ENCODE measurements around the gene SOX5. TPM values are rescaled to one million over a fixed set of nuclear protein-coding genes. Genes with fewer than 3 reads are reported as not detected.

SOX5 gene
- total and polyA plus RNA-seq, 2 donors, result 6.6 to 61.4 TPM

DNA sequence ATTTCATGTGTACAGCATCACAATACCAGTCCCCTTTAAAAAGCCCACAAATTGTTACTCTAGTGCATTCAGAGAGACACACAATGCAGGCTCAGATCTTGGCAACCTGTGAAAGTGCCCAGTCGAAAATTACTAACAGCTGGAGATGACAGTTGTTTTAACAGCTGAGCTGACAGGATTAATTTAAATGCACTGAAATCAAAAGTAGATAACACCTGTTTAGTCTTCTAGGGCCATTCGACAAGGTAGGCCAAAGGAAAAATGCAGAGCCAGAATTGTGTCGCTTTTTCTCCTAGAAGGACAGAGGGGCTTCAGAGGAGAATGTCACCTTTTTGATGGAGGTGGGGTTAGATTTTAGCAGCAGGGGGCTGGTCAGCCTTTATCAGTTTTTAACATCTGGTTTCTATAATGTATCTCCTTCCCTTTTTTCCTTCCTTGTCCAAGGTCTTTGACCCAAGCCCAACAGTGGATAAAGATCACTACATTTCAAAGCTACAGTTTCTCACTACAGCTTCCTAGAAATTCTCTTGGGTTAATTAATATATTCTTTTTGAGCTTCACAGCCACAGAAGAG, 139.1 kb downstream of the SOX5 start:
- H3K4me3 ChIP-seq (ENCODE audit: low read depth, low read length), result no peak overlapping the region
- DNase-seq (ENCODE audit: extremely low spot score), result no peak
- H3K4me1 ChIP-seq (ENCODE audit: insufficient read depth), result no peaks in the 10 kb centered on the region
- H3K36me3 ChIP-seq (ENCODE audit: insufficient read depth), result no peaks in the 10 kb centered on the region
- H3K27ac ChIP-seq (ENCODE audit: low read depth), result no peak overlapping the region
- WGBS, result 59% methylated on average over 3 of the region's 3 CpGs

GRCh38 chr12:23803540-23803939, 145.9 kb downstream of the SOX5 start:
- H3K36me3 ChIP-seq (ENCODE audit: insufficient read depth), result no peaks in the 10 kb centered on the region
- no peaks in the 10 kb centered on the region for H3K4me1 ChIP-seq (ENCODE audit: insufficient read depth)
- DNase-seq (ENCODE audit: extremely low spot score), result no peak
- no peak overlapping the region for H3K27ac ChIP-seq (ENCODE audit: low read depth)
- WGBS, result 80% methylated on average over 2 of the region's 2 CpGs
- H3K4me3 ChIP-seq (ENCODE audit: low read depth, low read length), result no peak overlapping the region

DNA sequence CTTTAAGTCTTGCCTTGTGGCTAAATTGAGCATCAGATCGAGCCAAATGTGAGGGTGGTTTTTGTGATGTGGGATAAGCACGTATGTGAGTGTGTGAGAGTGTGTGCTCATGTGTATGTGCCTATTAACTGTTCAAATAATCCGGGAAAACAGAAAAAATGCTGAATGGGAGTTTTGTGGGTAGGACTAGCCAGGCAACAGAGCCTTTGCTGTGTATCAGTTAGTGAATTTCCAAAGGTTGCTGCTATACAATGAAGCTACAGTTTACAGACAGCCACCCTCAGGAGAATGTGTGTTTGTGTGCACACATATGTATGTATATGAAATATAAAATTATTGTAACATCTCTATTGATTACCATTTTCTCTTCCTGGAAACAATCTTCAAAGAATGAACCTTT, 154.0 kb downstream of the SOX5 start:
- Histone ChIP-seq H3K36me3 (ENCODE audit: insufficient read depth) (no peaks in the 10 kb centered on the region), H3K27ac (ENCODE audit: low read depth) (no peak overlapping the region), H3K4me3 (ENCODE audit: low read depth, low read length) (no peak overlapping the region), H3K4me1 (ENCODE audit: insufficient read depth) (no peaks in the 10 kb centered on the region)
- WGBS, result 76% methylated on average over 3 of the region's 3 CpGs
- DNase-seq (ENCODE audit: extremely low spot score), result no peak

DNA sequence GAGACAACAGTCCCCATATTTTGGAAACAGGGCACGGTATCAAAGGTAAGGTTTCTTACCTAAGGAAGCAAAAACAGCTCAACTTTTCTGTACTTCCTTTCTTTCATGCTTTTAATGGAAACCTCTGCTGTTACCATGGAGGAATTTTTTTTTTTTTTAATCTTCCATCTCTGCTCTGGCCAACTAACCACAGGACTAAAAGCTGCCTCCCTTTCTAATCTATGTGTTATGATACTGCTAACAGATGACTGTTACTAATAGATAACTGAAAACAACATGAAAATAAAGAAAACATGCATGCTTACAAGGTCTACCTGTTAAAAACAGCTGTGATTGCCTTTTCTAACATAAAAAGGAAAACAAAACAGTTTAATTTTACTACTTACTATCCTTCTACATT, 168.4 kb downstream of the SOX5 start:
- Histone ChIP-seq H3K27ac (ENCODE audit: low read depth) (no peak overlapping the region), H3K4me3 (ENCODE audit: low read depth, low read length) (no peak overlapping the region), H3K36me3 (ENCODE audit: insufficient read depth) (no peaks in the 10 kb centered on the region), H3K4me1 (ENCODE audit: insufficient read depth) (no peaks in the 10 kb centered on the region)
- 93% methylated on average over 1 of the region's 1 CpG for WGBS
- DNase-seq (ENCODE audit: extremely low spot score), result no peak

DNA sequence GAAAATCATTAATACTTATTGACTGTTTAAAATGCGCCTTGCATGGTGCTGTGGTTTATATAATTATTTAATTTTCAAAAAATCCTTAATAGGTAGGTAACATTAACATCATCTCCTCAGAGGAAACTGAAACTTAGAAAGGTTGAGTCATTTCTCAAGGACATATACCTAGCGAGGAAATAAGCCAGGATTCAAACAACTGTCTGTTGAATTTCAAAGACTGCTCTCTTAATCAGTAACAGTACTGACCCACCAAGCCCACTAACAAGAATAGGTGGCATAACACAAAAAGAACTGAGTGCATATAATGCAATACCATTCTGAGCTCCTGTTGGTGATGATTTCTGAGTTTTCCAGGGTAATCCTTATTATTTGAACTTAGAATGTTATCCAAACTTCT, 174.3 kb downstream of the SOX5 start:
- DNase-seq (ENCODE audit: extremely low spot score), result no peak
- WGBS, result 93% methylated on average over 2 of the region's 2 CpGs
- Histone ChIP-seq H3K4me1 (ENCODE audit: insufficient read depth) (no peaks in the 10 kb centered on the region), H3K36me3 (ENCODE audit: insufficient read depth) (no peaks in the 10 kb centered on the region), H3K27ac (ENCODE audit: low read depth) (no peak overlapping the region), H3K4me3 (ENCODE audit: low read depth, low read length) (no peak overlapping the region)

DNA sequence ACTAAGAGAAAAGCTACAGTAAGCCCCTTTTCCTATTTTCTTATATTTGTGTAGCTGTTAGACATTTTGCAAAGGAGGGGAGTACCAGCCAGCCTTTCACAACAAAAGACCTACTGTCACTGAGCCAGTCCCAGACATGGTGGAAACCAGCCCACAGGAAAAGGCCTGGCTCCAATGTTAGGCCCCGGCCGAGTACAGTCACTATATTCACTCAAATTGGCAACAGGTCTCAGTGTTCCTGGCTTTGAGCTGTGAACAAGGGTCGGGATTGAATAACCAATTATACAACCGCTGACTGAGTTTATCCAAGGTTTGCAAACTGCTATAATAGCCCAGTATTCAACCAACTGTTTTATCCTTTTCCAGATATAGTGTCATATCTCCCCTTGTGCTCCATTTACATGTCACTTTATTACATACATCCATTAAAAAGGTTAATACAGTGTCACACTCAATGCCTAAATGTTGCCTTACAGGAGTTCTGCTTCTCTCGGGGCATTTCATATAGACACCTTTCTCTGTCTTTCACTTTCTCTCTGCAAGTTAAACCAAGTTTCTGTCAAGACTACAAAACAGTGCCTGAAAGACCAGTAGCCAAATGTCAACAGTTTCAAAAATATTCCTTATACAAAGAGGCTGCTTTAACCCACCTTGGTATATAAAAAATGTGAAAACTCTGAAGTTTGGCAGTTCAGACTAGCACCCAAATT, 178.1 kb downstream of the SOX5 start:
- WGBS, result 31% methylated on average over 5 of the region's 5 CpGs
- no peak overlapping the region for H3K27ac ChIP-seq (ENCODE audit: low read depth)

GRCh38 chr12:23770202-23770938, 179.1 kb downstream of the SOX5 start:
- no peaks in the 10 kb centered on the region for H3K36me3 ChIP-seq (ENCODE audit: insufficient read depth)
- DNase-seq (ENCODE audit: extremely low spot score), result no peak
- no peak overlapping the region for H3K27ac ChIP-seq (ENCODE audit: low read depth)
- 69% methylated on average over 3 of the region's 3 CpGs for WGBS
- H3K4me1 ChIP-seq (ENCODE audit: insufficient read depth), result no peaks in the 10 kb centered on the region
- H3K4me3 ChIP-seq (ENCODE audit: low read depth, low read length), result no peak overlapping the region

More for the DNA sequence above, 178.1 kb downstream of the SOX5 start:
- Histone ChIP-seq H3K4me1 (ENCODE audit: insufficient read depth) (no peaks in the 10 kb centered on the region), H3K4me3 (ENCODE audit: low read depth, low read length) (no peak overlapping the region), H3K36me3 (ENCODE audit: insufficient read depth) (no peaks in the 10 kb centered on the region)
- no peak for DNase-seq (ENCODE audit: extremely low spot score)

- Histone ChIP-seq H3K4me3 (ENCODE audit: low read depth, low read length) (no peak overlapping the region), H3K4me1 (ENCODE audit: insufficient read depth) (no peaks in the 10 kb centered on the region), H3K27ac (ENCODE audit: low read depth) (no peak overlapping the region), H3K36me3 (ENCODE audit: insufficient read depth) (no peaks in the 10 kb centered on the region)
- DNase-seq (ENCODE audit: extremely low spot score), result no peak
- 92% methylated on average over 2 of the region's 2 CpGs for WGBS
Observed at GRCh38 chr12:23767834-23768233, 181.6 kb downstream of the SOX5 start.

DNA sequence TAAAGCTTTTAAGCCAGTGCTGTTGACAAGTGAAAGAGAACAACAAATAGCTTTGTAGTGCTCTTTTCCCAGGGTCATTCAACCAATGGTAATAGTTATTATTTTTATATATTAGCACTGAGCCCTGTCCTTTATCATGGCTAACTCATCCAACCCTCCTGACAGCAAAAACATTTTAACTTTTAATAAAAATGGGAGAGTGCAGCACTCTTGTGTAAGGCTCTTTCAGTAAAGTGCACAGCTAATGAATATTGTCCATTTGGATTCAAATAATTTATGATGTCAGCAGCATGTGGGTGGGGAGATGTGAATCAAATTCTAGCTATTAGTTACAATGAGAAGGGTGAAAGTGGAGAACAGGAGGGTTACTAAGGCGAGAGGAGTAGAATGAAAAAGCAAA, 185.7 kb downstream of the SOX5 start:
- Histone ChIP-seq H3K27ac (ENCODE audit: low read depth) (no peak overlapping the region), H3K4me3 (ENCODE audit: low read depth, low read length) (no peak overlapping the region), H3K36me3 (ENCODE audit: insufficient read depth) (no peaks in the 10 kb centered on the region), H3K4me1 (ENCODE audit: insufficient read depth) (peaks cover 1% of the 10 kb centered on the region)
- DNase-seq (ENCODE audit: extremely low spot score), result no peak
- 93% methylated on average over 1 of the region's 1 CpG for WGBS

DNA sequence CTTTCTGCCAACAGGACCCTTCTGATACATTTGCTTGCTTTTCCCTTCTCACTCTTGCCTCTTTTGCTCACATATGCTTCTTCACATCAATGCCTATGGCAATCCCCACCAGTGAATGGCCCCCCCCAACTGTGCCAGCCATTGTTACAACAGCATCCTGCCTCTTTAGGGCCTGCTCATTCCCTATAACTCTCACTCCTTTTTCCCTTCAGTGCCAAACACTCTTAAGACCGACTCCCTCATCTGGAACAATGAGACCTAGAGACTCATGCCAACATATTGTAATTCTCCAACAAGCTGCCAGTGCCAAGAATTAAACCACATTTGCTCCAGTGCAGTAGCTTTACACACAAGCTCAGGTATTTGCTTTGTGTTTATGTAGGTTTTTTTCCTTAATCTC, 189.0 kb downstream of the SOX5 start:
- Histone ChIP-seq H3K27ac (ENCODE audit: low read depth) (no peak overlapping the region), H3K4me3 (ENCODE audit: low read depth, low read length) (no peak overlapping the region), H3K4me1 (ENCODE audit: insufficient read depth) (peaks cover 1% of the 10 kb centered on the region), H3K36me3 (ENCODE audit: insufficient read depth) (no peaks in the 10 kb centered on the region)
- 31% methylated on average over 1 of the region's 1 CpG for WGBS
- no peak for DNase-seq (ENCODE audit: extremely low spot score)

DNA sequence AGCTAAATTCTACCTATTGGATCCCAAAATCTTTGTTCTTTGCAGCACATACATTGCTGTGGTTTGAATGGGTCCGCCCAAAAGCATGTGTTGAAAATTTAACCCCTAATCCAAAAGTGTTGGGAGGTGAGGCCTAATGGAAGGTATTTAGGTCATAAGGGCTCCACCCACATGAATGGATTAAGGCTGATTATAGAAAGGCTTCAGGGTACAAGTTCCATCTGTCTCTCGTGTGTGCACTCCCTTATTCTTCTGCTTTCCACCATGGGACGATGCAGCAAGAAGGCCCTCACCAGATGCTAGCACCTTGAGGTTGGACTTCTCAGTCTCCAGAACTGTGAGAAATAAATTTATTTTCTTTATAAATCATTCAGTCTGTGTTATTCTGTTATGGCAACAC, 190.9 kb downstream of the SOX5 start:
- H3K36me3 ChIP-seq (ENCODE audit: insufficient read depth), result no peaks in the 10 kb centered on the region
- H3K4me3 ChIP-seq (ENCODE audit: low read depth, low read length), result no peak overlapping the region
- 94% methylated on average over 3 of the region's 3 CpGs for WGBS
- no peak for DNase-seq (ENCODE audit: extremely low spot score)
- peaks cover 1% of the 10 kb centered on the region for H3K4me1 ChIP-seq (ENCODE audit: insufficient read depth)
- no peak overlapping the region for H3K27ac ChIP-seq (ENCODE audit: low read depth)

DNA sequence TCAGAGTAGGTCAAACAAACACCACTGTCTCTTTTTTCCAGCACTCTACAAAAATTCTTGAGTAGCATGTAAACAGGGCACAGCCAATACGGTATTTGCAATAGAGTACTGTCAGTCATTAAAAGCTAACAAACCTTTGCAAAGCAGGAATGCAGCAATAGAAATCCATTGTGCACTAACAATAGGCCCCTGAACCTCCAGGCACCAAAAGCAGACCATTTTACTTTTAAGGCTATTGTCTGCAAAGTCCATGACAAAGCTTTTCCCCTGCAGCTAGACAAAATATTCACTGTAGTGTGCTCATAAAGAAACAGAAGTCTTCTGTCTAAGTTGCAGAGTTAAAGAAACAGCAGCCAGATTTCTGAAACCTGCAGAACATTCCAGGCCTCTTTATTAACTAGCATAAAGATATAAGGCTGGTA, 191.9 kb downstream of the SOX5 start:
- WGBS, result 18% methylated on average over 1 of the region's 1 CpG
- H3K36me3 ChIP-seq (ENCODE audit: insufficient read depth), result no peaks in the 10 kb centered on the region
- no peak overlapping the region for H3K27ac ChIP-seq (ENCODE audit: low read depth)
- H3K4me3 ChIP-seq (ENCODE audit: low read depth, low read length), result no peak overlapping the region
- H3K4me1 ChIP-seq (ENCODE audit: insufficient read depth), result peaks cover 1% of the 10 kb centered on the region
- DNase-seq (ENCODE audit: extremely low spot score), result no peak

DNA sequence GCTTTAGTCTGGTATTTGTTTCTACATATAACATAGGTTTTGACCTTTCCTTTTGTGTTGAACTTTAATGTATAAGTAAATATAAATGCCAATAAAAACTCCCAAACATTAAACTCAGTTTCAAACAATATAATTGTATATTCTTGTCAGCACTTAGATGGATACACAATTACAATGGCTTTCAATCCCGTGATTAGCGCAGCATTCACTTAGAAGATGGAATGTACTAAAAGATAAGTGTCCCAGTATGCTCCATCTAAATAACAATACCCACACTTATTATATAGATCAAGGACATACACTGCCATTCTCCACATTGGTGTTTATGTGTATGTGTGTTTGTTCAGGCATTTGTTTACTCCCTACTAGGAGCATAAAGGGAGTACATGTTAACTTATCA, 193.1 kb downstream of the SOX5 start:
- no peak overlapping the region for H3K27ac ChIP-seq (ENCODE audit: low read depth)
- H3K36me3 ChIP-seq (ENCODE audit: insufficient read depth), result no peaks in the 10 kb centered on the region
- H3K4me3 ChIP-seq (ENCODE audit: low read depth, low read length), result no peak overlapping the region
- WGBS, result 99% methylated on average over 2 of the region's 2 CpGs
- no peak for DNase-seq (ENCODE audit: extremely low spot score)
- H3K4me1 ChIP-seq (ENCODE audit: insufficient read depth), result peaks cover 2% of the 10 kb centered on the region
